CD4-positive, CD25-positive, alpha-beta regulatory T cell (primary cell): ENCODE data around the gene SCYL3. TPM values are rescaled to one million over a fixed set of nuclear protein-coding genes. Genes with fewer than 3 reads are reported as not detected.
A peak's percentile ranks its signal among the peaks of the same experiment; 100 is the strongest.
"Not testable (repeated sequence)": the region's sequence is repeated elsewhere in the genome, so short reads cannot be mapped to it uniquely, and the experiment has no call there.

ENCODE experiments used
- ATAC-seq, 2 donors: fragments of 150-1000 bp; cut with Tn5 transposase; one replicate each; pipeline ENCODE4 v1.10.0; 2021; ENCODE audit warnings: low read depth in 2 of 2, moderate number of reproducible peaks in 2 of 2, moderate library complexity in 1 of 2
- DNase-seq, 3 donors: peaks; one replicate each; pipeline versions ENCODE4 v3.0.0 to v3.0.0-alpha.2; 2012 to 2022; ENCODE audit warnings: mixed read lengths in 1 of 3
- H3K27ac ChIP-seq: one replicate; pipeline ENCODE4 v1.7.0; 2013; ENCODE audit warnings: mild to moderate bottlenecking, low read length; ENCODE audit not compliant: insufficient read depth, poor library complexity, severe bottlenecking
- H3K27me3 ChIP-seq: one replicate; pipeline ENCODE4 v1.7.0; 2013; ENCODE audit warnings: low read length; ENCODE audit not compliant: control insufficient read depth, insufficient read depth
- H3K36me3 ChIP-seq: one replicate; pipeline ENCODE4 v1.7.0; 2013; ENCODE audit warnings: mild to moderate bottlenecking, low read length, moderate library complexity; ENCODE audit not compliant: control insufficient read depth, insufficient read depth
- H3K4me1 ChIP-seq: 2 replicates; pipeline ENCODE4 v1.7.0; 2013; ENCODE audit warnings: mild to moderate bottlenecking, low read length; ENCODE audit not compliant: insufficient read depth, control insufficient read depth, poor library complexity, severe bottlenecking
- H3K4me3 ChIP-seq: one replicate; pipeline ENCODE4 v1.7.0; 2013; ENCODE audit warnings: low read depth, mild to moderate bottlenecking, low read length, moderate library complexity
- H3K9me3 ChIP-seq, 2 experiments: 1 replicate in 1 of 2; 2 replicates in 1 of 2; pipeline ENCODE4 v1.7.0; 2013; ENCODE audit warnings: low read length in 2 of 2, mild to moderate bottlenecking in 1 of 2, moderate library complexity in 1 of 2; ENCODE audit not compliant: control insufficient read depth in 2 of 2
- H3K27ac Mint-ChIP-seq, 3 donors: one replicate each; pipeline ENCODE4 v1.8.0; 2020 to 2022; ENCODE audit warnings: mild to moderate bottlenecking in 3 of 3, mixed read lengths in 3 of 3, moderate library complexity in 2 of 3
- H3K27me3 Mint-ChIP-seq: one replicate; pipeline ENCODE4 v1.8.0; 2022; ENCODE audit warnings: mild to moderate bottlenecking, mixed read lengths
- H3K36me3 Mint-ChIP-seq: one replicate; pipeline ENCODE4 v1.8.0; 2020; ENCODE audit warnings: mixed read lengths
- H3K4me1 Mint-ChIP-seq, 4 donors: one replicate each; pipeline ENCODE4 v1.8.0; 2020 to 2022; ENCODE audit warnings: mixed read lengths in 4 of 4, mild to moderate bottlenecking in 1 of 4
- H3K4me3 Mint-ChIP-seq, 4 donors: one replicate each; pipeline ENCODE4 v1.8.0; 2020 to 2022; ENCODE audit warnings: mild to moderate bottlenecking in 4 of 4, mixed read lengths in 4 of 4, moderate library complexity in 3 of 4
- H3K9me3 Mint-ChIP-seq, 7 donors: one replicate each; pipeline ENCODE4 v1.8.0; 2020 to 2022; ENCODE audit warnings: mixed read lengths in 7 of 7, mild to moderate bottlenecking in 3 of 7, moderate library complexity in 2 of 7
- polyA plus RNA-seq, 4 donors: library from polyadenylated mRNA; unstranded; fragments of 300-500 nt; fragmentation: Illumina TruSeq; gene quantifications; one replicate each; pipeline ENCODE4 v1.2.3, GENCODE V29; 2021
- total RNA-seq: library from RNA; stranded (reverse); gene quantifications from one replicate; pipeline ENCODE4 v1.2.3, GENCODE V29; 2022

Gene SCYL3
- total and polyA plus RNA-seq, 5 donors from 2014 or later = 14.0 to 18.9 (median 15.1) TPM

- Mint-ChIP-seq H3K27ac (peak overlapping the region in 2 of 3 donors; percentile 20 to 61), H3K4me1 (peaks cover 30 to 56% (median 37%) of the 10 kb centered on the region in 4 donors), H3K9me3 (no peaks in the 10 kb centered on the region), H3K27me3 (no peaks in the 10 kb centered on the region), H3K36me3 (peaks cover 63% of the 10 kb centered on the region), H3K4me3 (no peak overlapping the region)
- ATAC-seq = no peak
- Histone ChIP-seq H3K36me3 (peaks cover 62% of the 10 kb centered on the region), H3K27ac (no peak overlapping the region), H3K4me1 (peaks cover 11% of the 10 kb centered on the region), H3K9me3 (no peaks in the 10 kb centered on the region), H3K4me3 (no peak overlapping the region), H3K27me3 (no peaks in the 10 kb centered on the region)
- no peak for DNase-seq
These were observed 15.8 kb downstream of the SCYL3 start for GRCh38 chr1:169877800-169878491.

DNA sequence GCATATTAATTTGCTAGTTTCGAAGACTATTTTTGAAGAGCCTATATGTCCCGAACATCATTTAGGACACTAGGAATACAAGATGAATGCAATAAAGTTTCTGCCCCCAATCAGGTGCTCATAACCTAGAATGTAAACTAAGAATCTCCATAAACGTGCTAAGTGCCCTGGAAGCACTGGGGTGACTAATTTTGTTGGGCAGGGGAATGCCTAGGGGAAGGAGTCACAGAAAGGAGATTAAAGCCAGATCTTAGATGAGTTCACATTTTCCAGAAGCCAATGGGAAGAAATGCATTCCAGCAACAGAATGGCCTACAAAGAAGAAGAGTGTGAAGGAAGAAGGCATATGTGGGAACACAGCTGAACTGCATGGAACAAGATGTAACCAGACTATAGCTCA, 19.5 kb downstream of the SCYL3 start:
- Histone ChIP-seq H3K27ac (no peak overlapping the region), H3K27me3 (no peaks in the 10 kb centered on the region), H3K4me3 (peak overlapping the region; percentile 29), H3K36me3 (peaks cover 96% of the 10 kb centered on the region), H3K9me3 (no peaks in the 10 kb centered on the region), H3K4me1 (peaks cover 11% of the 10 kb centered on the region)
- Mint-ChIP-seq H3K27me3 (no peaks in the 10 kb centered on the region), H3K4me1 (peaks cover 22 to 39% (median 29%) of the 10 kb centered on the region in 4 donors), H3K36me3 (peaks cover 83% of the 10 kb centered on the region), H3K27ac (peak overlapping the region in 1 of 3 donors; percentile 69), H3K4me3 (peak overlapping the region in 2 of 4 donors; percentile 18 to 23), H3K9me3 (peaks cover 0 to 1% (median 0%) of the 10 kb centered on the region in 7 donors)
- DNase-seq (no peak), ATAC-seq (no peak)

DNA sequence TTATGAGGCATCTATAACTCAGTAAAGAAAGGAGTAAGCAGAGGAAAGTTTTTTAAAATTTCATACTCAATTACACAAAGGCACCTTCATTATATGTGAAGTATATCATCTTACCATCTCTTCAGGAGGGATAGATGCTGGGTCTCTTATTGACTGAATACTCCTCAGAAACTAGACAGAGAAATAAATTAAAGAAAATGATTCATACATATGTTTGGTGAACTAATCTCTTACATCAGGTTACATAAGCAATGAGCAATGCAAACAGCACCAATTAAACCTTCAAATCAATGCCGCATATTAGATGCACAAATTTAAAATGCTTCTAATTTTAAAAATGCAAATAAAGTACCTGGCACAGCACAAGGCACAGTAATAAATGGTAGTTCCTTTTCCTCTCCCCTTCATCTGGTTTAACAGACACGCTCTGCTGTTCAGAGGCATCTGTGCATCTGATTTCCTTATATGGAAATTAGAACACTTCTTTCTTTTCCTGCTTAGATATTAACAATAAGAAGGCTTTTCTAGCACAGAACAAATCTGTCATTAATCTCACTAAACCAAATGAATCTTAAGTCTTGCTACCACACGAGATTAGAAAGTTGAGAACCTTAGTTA, 20.0 kb downstream of the SCYL3 start:
- DNase-seq = no peak
- Histone ChIP-seq H3K4me3 (peak overlapping the region; percentile 29), H3K36me3 (peaks cover 96% of the 10 kb centered on the region), H3K27me3 (no peaks in the 10 kb centered on the region), H3K4me1 (peaks cover 11% of the 10 kb centered on the region), H3K27ac (no peak overlapping the region), H3K9me3 (no peaks in the 10 kb centered on the region)
- Mint-ChIP-seq H3K4me1 (peaks cover 19 to 33% (median 25%) of the 10 kb centered on the region in 4 donors), H3K9me3 (peaks cover 0 to 1% (median 0%) of the 10 kb centered on the region in 7 donors), H3K36me3 (peaks cover 83% of the 10 kb centered on the region), H3K27ac (peak overlapping the region in 1 of 3 donors; percentile 69), H3K4me3 (peak overlapping the region in 3 of 4 donors; percentile 2 to 23 (median 17)), H3K27me3 (no peaks in the 10 kb centered on the region)
- ATAC-seq = no peak

GRCh38 chr1:169872906-169873305, 20.8 kb downstream of the SCYL3 start:
- no peak overlapping the region for H3K27ac ChIP-seq
- Mint-ChIP-seq H3K9me3 (peaks cover 0 to 1% (median 0%) of the 10 kb centered on the region in 7 donors), H3K4me1 (peaks cover 15 to 33% (median 23%) of the 10 kb centered on the region in 4 donors), H3K4me3 (no peak overlapping the region), H3K36me3 (peaks cover 82% of the 10 kb centered on the region), H3K27me3 (no peaks in the 10 kb centered on the region), H3K27ac (peak overlapping the region in 1 of 3 donors; percentile 75)
- DNase-seq (no peak), ATAC-seq (no peak)
- H3K36me3 ChIP-seq = peaks cover 96% of the 10 kb centered on the region
- no peaks in the 10 kb centered on the region for H3K9me3 ChIP-seq
- H3K27me3 ChIP-seq = no peaks in the 10 kb centered on the region
- no peak overlapping the region for H3K4me3 ChIP-seq
- peaks cover 11% of the 10 kb centered on the region for H3K4me1 ChIP-seq

GRCh38 chr1:169871988-169872387, 21.7 kb downstream of the SCYL3 start:
- not testable (repeated sequence) for H3K27ac ChIP-seq, H3K27me3 ChIP-seq, H3K4me3 Mint-ChIP-seq, DNase-seq, H3K9me3 ChIP-seq, H3K27me3 Mint-ChIP-seq, H3K9me3 Mint-ChIP-seq, ATAC-seq, H3K4me3 ChIP-seq, H3K27ac Mint-ChIP-seq
- Histone ChIP-seq H3K4me1 (peaks cover 11% of the 10 kb centered on the region), H3K36me3 (peaks cover 95% of the 10 kb centered on the region)
- Mint-ChIP-seq H3K4me1 (peaks cover 15 to 33% (median 22%) of the 10 kb centered on the region in 4 donors), H3K36me3 (peaks cover 86% of the 10 kb centered on the region)

DNA sequence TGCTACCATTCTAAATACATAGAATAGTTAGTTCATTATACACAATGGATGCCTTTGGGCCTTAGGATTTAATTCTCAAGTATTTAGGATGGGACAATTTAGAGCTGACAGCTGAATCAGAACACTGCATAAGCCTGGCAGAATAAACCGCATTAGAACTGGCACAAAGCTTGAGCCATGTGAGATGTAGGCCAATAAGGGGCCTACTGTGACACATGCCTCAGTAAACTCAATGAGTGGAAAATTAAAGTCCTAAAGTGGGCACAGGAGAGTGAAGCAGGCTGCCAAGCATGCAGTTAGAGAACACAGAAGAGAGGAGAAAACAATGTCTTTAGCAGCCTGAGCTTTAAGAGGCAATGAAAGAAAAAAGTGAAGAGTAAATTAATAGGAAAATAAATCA, 24.3 kb downstream of the SCYL3 start:
- no peak overlapping the region for H3K27ac ChIP-seq
- H3K4me1 Mint-ChIP-seq = peaks cover 9 to 23% (median 22%) of the 10 kb centered on the region in 4 donors
- no peaks in the 10 kb centered on the region for H3K27me3 Mint-ChIP-seq
- no peak overlapping the region for H3K4me3 Mint-ChIP-seq
- H3K9me3 ChIP-seq = no peaks in the 10 kb centered on the region
- ATAC-seq (no peak), DNase-seq (no peak)
- H3K36me3 ChIP-seq = peaks cover 95% of the 10 kb centered on the region
- H3K27me3 ChIP-seq = no peaks in the 10 kb centered on the region
- H3K4me1 ChIP-seq = peaks cover 11% of the 10 kb centered on the region
- H3K4me3 ChIP-seq = no peak overlapping the region
- H3K36me3 Mint-ChIP-seq = peaks cover 88% of the 10 kb centered on the region
- peaks cover 0 to 1% (median 0%) of the 10 kb centered on the region in 7 donors for H3K9me3 Mint-ChIP-seq
- peak overlapping the region in 1 of 3 donors; percentile 64 for H3K27ac Mint-ChIP-seq

GRCh38 chr1:169868978-169869377, 24.7 kb downstream of the SCYL3 start:
- Histone ChIP-seq H3K4me3 (no peak overlapping the region), H3K4me1 (peaks cover 7% of the 10 kb centered on the region), H3K27ac (no peak overlapping the region), H3K9me3 (no peaks in the 10 kb centered on the region), H3K27me3 (no peaks in the 10 kb centered on the region), H3K36me3 (peaks cover 95% of the 10 kb centered on the region)
- Mint-ChIP-seq H3K27ac (peak overlapping the region in 1 of 3 donors; percentile 79), H3K4me3 (no peak overlapping the region), H3K27me3 (no peaks in the 10 kb centered on the region), H3K4me1 (peaks cover 11 to 23% (median 18%) of the 10 kb centered on the region in 4 donors), H3K9me3 (peaks cover 0 to 1% (median 0%) of the 10 kb centered on the region in 7 donors), H3K36me3 (peaks cover 87% of the 10 kb centered on the region)
- no peak for DNase-seq
- ATAC-seq = no peak
